HepG2 (cell line): ENCODE results near the gene SLC25A17. TPM values are rescaled to one million over a fixed set of nuclear protein-coding genes. Genes with fewer than 3 reads are reported as not detected.

Experiments used
- ATM ChIP-seq: fragments of 450-650 bp; IDR thresholded peaks from 2 replicates; pipeline ENCODE4 v1.7.1; 2017; ENCODE audit warnings: mild to moderate bottlenecking, borderline replicate concordance
- EED ChIP-seq: sonication (generic); formaldehyde crosslinking; IDR thresholded peaks from 2 replicates; pipeline ENCODE4 v1.5.0; 2020; ENCODE audit warnings: mild to moderate bottlenecking, missing genetic modification reagents
- ELF3 ChIP-seq: IDR thresholded peaks from 2 replicates; pipeline ENCODE4 v1.6.1; 2016; ENCODE audit warnings: missing genetic modification reagents, missing compliant biosample characterization
- HOXA5 ChIP-seq: sonication (generic); formaldehyde crosslinking; IDR thresholded peaks from 2 replicates; pipeline ENCODE4 v1.4.0; 2020; ENCODE audit warnings: missing genetic modification reagents
- HOXA9 ChIP-seq: sonication (generic); formaldehyde crosslinking; IDR thresholded peaks from 2 replicates; pipeline ENCODE4 v1.8.1; 2022; ENCODE audit warnings: missing genetic modification reagents, mild to moderate bottlenecking, moderate library complexity, borderline replicate concordance
- MATR3 ChIP-seq: sonication (generic); formaldehyde crosslinking; IDR thresholded peaks from 2 replicates; pipeline ENCODE4 v1.4.0; 2020; ENCODE audit warnings: missing genetic modification reagents
- NFAT5 ChIP-seq: sonication (generic); formaldehyde crosslinking; IDR thresholded peaks from 2 replicates; pipeline ENCODE4 v1.4.0; 2020; ENCODE audit warnings: missing genetic modification reagents
- NRL ChIP-seq: sonication (generic); formaldehyde crosslinking; IDR thresholded peaks from 2 replicates; pipeline ENCODE4 v1.5.0; 2020; ENCODE audit warnings: missing genetic modification reagents, mild to moderate bottlenecking, moderate library complexity, borderline replicate concordance
- PHF5A ChIP-seq: IDR thresholded peaks from one replicate; pipeline ENCODE4 v1.6.1; 2018; ENCODE audit warnings: low read depth, missing genetic modification reagents; ENCODE audit not compliant: unreplicated experiment
- RCOR2 ChIP-seq: IDR thresholded peaks from 2 replicates; pipeline ENCODE4 v1.6.1; 2016; ENCODE audit warnings: missing biosample characterization, missing genetic modification reagents
- SAFB2 ChIP-seq: sonication (generic); formaldehyde crosslinking; IDR thresholded peaks from 2 replicates; pipeline ENCODE4 v1.5.1; 2020; ENCODE audit warnings: missing genetic modification reagents, low read depth, mild to moderate bottlenecking, borderline replicate concordance
- SNAPC4 ChIP-seq: sonication (generic); formaldehyde crosslinking; IDR thresholded peaks from 2 replicates; pipeline ENCODE4 v1.4.0; 2020; ENCODE audit warnings: mild to moderate bottlenecking, missing genetic modification reagents
- TGIF2 ChIP-seq: IDR thresholded peaks from 2 replicates; pipeline ENCODE4 v1.6.1; 2016; ENCODE audit warnings: control low read depth, missing compliant biosample characterization
- ZFP36L1 ChIP-seq: sonication (generic); formaldehyde crosslinking; IDR thresholded peaks from 2 replicates; pipeline ENCODE4 v1.8.0; 2022; ENCODE audit warnings: mild to moderate bottlenecking, missing genetic modification reagents, moderate library complexity
- ZMYM3 ChIP-seq: sonication (generic); formaldehyde crosslinking; IDR thresholded peaks from 2 replicates; pipeline ENCODE4 v1.5.1; 2020; ENCODE audit warnings: mild to moderate bottlenecking, missing genetic modification reagents
- ZNF207 ChIP-seq: fragments of 450-650 bp; IDR thresholded peaks from 2 replicates; pipeline ENCODE4 v1.6.1; 2016; ENCODE audit warnings: antibody characterized with exemption, borderline replicate concordance
- ZNF335 ChIP-seq: sonication (generic); formaldehyde crosslinking; IDR thresholded peaks from 2 replicates; pipeline ENCODE4 v1.4.0; 2020; ENCODE audit warnings: missing genetic modification reagents
- polyA plus RNA-seq, 8 experiments: library from polyadenylated mRNA; depleted of rRNA in 3 of 8; stranded (reverse) in 7 of 8; unstranded in 1 of 8; fragments of >200 nt; fragmentation: Illumina TruSeq in 4 of 8; extraction: Trizol in 4 of 8; gene quantifications; 2 replicates each; pipeline versions ENCODE4 v1.2.1 to v1.2.3, GENCODE V29; 2011 to 2016; ENCODE audit warnings: low read depth in 4 of 8, missing spikeins in 1 of 8, mixed read lengths in 1 of 8; ENCODE audit not compliant: insufficient read depth in 1 of 8
- total RNA-seq, 5 experiments: library from RNA; depleted of rRNA; stranded (reverse); fragments of >200 nt; fragmentation: Illumina TruSeq; extraction: Trizol; gene quantifications; 2 replicates each; pipeline ENCODE4 v1.2.3, GENCODE V29; 2016; ENCODE audit warnings: low read depth in 1 of 5
- TF ChIP-seq, protein P1 (sequence below): sonication (generic); formaldehyde crosslinking; IDR thresholded peaks from 2 replicates; pipeline ENCODE4 v1.8.0; 2022; ENCODE audit warnings: low read depth, missing genetic modification reagents

SLC25A17 gene
- total and polyA plus RNA-seq, 2 of the 13 experiments (the other 11 are each of a cell fraction or from before 2014, with no cell fraction given) = 15.7 to 27.9 TPM

GRCh38 chr22:40818747-40819598, at the start of gene SLC25A17 (continued):
- TF ChIP-seq SNAPC4 (CRISPR knock-in tag) (no peak), SAFB2 (CRISPR knock-in tag) (no peak), ATM (no peak), HOXA9 (CRISPR knock-in tag) (no peak), EED (CRISPR knock-in tag) (no peak), TGIF2 (CRISPR knock-in tag) (no peak), RCOR2 (no peak), ZNF335 (CRISPR knock-in tag) (peak; percentile 87; the same call in 1 of the 2 replicates), PHF5A (CRISPR knock-in tag) (no peak), ZNF207 (no peak), ZMYM3 (CRISPR knock-in tag) (no peak), NFAT5 (no peak), HOXA5 (CRISPR knock-in tag) (0 out of 2 replicates have a peak, but pooled peaks have one; percentile 37), MATR3 (no peak), NRL (peak; percentile 78), ELF3 (CRISPR knock-in tag) (0 out of 2 replicates have a peak, but pooled peaks have one; percentile 12), ZFP36L1 (CRISPR knock-in tag) (no peak)
- TF ChIP-seq, protein P1, sequence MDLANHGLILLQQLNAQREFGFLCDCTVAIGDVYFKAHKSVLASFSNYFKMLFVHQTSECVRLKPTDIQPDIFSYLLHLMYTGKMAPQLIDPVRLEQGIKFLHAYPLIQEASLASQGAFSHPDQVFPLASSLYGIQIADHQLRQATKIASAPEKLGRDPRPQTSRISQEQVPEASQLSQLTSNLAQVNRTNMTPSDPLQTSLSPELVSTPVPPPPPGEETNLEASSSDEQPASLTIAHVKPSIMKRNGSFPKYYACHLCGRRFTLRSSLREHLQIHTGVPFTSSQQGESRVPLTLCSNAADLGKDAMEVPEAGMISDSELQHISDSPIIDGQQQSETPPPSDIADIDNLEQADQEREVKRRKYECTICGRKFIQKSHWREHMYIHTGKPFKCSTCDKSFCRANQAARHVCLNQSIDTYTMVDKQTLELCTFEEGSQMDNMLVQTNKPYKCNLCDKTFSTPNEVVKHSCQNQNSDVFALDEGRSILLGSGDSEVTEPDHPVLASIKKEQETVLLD (CRISPR knock-in tag) = peak; percentile 60; the same call in 1 of the 2 replicates
